ENCODE data around the gene APC2.

DNA sequence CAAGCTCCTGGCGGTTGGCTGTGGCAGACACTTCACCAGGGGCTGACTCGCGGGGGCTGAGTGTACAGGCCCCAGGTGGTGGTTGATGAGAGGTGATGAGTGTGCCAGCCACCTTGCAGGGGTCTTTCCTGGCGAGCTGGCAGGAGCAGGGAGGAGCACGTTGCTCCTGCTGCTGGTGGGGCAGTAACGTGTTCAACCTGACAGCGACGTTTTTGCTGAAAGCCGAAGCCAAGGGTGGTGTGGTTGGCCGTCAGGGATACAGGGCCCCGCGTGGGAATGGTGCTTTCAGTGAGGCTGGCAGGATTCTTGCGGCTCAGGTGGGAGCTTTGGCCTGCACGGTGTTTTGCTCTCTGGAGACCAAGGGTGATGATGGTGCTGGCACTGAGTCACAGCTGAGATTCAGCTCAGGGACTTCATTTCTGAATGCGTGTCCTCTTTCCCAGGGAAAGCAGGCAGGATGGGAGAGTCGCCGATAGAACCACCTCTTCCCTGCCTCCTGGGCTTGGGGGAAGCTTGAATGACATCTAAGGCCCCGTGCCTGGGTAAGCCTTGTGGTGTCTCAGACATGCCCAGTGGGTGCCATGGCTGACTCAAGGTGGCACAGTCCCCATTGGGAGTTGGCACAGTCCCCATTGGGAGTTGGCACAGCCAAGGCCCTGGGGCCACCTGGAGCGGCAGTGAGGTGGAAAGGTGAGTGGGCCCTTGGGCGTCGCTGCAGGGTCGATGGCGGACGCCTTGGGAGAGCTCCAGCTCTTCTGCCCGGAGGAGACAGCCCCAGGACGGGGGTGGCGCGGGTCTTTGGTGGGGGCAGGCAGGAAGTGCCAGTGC is 33.7 kb upstream of the APC2 start:
- TF ChIP-seq, protein P1, sequence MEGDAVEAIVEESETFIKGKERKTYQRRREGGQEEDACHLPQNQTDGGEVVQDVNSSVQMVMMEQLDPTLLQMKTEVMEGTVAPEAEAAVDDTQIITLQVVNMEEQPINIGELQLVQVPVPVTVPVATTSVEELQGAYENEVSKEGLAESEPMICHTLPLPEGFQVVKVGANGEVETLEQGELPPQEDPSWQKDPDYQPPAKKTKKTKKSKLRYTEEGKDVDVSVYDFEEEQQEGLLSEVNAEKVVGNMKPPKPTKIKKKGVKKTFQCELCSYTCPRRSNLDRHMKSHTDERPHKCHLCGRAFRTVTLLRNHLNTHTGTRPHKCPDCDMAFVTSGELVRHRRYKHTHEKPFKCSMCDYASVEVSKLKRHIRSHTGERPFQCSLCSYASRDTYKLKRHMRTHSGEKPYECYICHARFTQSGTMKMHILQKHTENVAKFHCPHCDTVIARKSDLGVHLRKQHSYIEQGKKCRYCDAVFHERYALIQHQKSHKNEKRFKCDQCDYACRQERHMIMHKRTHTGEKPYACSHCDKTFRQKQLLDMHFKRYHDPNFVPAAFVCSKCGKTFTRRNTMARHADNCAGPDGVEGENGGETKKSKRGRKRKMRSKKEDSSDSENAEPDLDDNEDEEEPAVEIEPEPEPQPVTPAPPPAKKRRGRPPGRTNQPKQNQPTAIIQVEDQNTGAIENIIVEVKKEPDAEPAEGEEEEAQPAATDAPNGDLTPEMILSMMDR (IDR thresholded peaks at IDR 0.05), result no peak
- TF ChIP-seq POLR2AphosphoS5 (IDR thresholded peaks at IDR 0.05) (no peak), POLR2A (IDR thresholded peaks at IDR 0.05) (peak; percentile 8)

Measured in prostate gland (tissue), 2 donors.